HEK293T (cell line): Measurements from ENCODE around the gene ZNRD2.

Experiments
- FOXK2 ChIP-seq: fragments of 450-650 bp; IDR thresholded peaks from 2 replicates; pipeline ENCODE4 v1.6.1; 2016; ENCODE audit warnings: mild to moderate bottlenecking
- L3MBTL2 ChIP-seq: fragments of 450-650 bp; conservative IDR thresholded peaks from 2 replicates; pipeline ENCODE4 v1.6.1; 2016; ENCODE audit warnings: mild to moderate bottlenecking
- SP1 ChIP-seq: fragments of 450-650 bp; IDR thresholded peaks from 2 replicates; pipeline ENCODE4 v1.6.1; 2017
- TARDBP ChIP-seq: fragments of 450-650 bp; IDR thresholded peaks from 2 replicates; pipeline ENCODE4 v1.6.1; 2016
- TF ChIP-seq, protein P1 (sequence below): fragments of 450-650 bp; IDR thresholded peaks from 2 replicates; pipeline ENCODE4 v1.6.1; 2016

GRCh38 chr11:65615950-65616574, 45.8 kb downstream of the ZNRD2 start:
- TF ChIP-seq TARDBP: no peak
- TF ChIP-seq L3MBTL2: no peak
- TF ChIP-seq, protein P1, sequence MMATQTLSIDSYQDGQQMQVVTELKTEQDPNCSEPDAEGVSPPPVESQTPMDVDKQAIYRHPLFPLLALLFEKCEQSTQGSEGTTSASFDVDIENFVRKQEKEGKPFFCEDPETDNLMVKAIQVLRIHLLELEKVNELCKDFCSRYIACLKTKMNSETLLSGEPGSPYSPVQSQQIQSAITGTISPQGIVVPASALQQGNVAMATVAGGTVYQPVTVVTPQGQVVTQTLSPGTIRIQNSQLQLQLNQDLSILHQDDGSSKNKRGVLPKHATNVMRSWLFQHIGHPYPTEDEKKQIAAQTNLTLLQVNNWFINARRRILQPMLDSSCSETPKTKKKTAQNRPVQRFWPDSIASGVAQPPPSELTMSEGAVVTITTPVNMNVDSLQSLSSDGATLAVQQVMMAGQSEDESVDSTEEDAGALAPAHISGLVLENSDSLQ: no peak
- TF ChIP-seq SP1: no peak
- no peak for TF ChIP-seq FOXK2
